A673 (cell line): ENCODE results near the gene ZBTB12. TPM values are rescaled to one million over a fixed set of nuclear protein-coding genes. Genes with fewer than 3 reads are reported as not detected.

Source experiments
- BruUV-seq: library from RNA; stranded (reverse); fragments of 400-500 nt; replicated peaks from 2 replicates; lab custom pipeline; 2021; lab: Mats Ljungman, UMichigan
- CTCF ChIA-PET: fragments of 300-600 bp; sonication (Branson Sonifier 250); formaldehyde crosslinking; loops from one replicate; lab custom pipeline; 2022; ENCODE audit warnings: antibody characterized with exemption; lab: Charles Lee
- POLR2A ChIA-PET: fragments of 300-600 bp; sonication (Branson Sonifier 250); formaldehyde crosslinking; loops from one replicate; lab custom pipeline; 2022; ENCODE audit warnings: antibody characterized with exemption; ENCODE audit not compliant: low non-redundant PET; lab: Charles Lee
- DNase-seq: peaks from one replicate; pipeline ENCODE4 v3.0.0-alpha.2; 2015; ENCODE audit warnings: low spot score
- H3K27ac ChIP-seq: fragments of 200-600 bp; sonication (generic); 2 replicates; pipeline ENCODE4 v1.5.1; 2016; ENCODE audit warnings: mixed run types, low read depth, mild to moderate bottlenecking, mixed read lengths, antibody characterized with exemption, low read length; ENCODE audit not compliant: poor library complexity, severe bottlenecking
- H3K27me3 ChIP-seq: fragments of 200-600 bp; sonication (generic); replicated peaks from 2 replicates; pipeline ENCODE4 v1.6.1; 2017; ENCODE audit warnings: mixed run types, low read depth, mild to moderate bottlenecking, mixed read lengths, antibody characterized with exemption, low read length; ENCODE audit not compliant: insufficient read depth, poor library complexity
- H3K36me3 ChIP-seq: fragments of 200-600 bp; sonication (generic); 2 replicates; pipeline ENCODE4 v1.6.1; 2016; ENCODE audit warnings: mixed run types, mild to moderate bottlenecking, mixed read lengths, antibody characterized with exemption, low read length; ENCODE audit not compliant: insufficient read depth, poor library complexity, severe bottlenecking
- H3K4me1 ChIP-seq: fragments of 200-600 bp; sonication (generic); 2 replicates; pipeline ENCODE4 v1.6.1; 2017; ENCODE audit warnings: mixed run types, mild to moderate bottlenecking, mixed read lengths, antibody characterized with exemption, low read length; ENCODE audit not compliant: insufficient read depth, poor library complexity, severe bottlenecking
- H3K4me3 ChIP-seq: fragments of 200-600 bp; sonication (generic); 2 replicates; pipeline ENCODE4 v1.5.1; 2016; ENCODE audit warnings: low read depth, mixed run types, mild to moderate bottlenecking, mixed read lengths, low read length; ENCODE audit not compliant: poor library complexity, severe bottlenecking
- H3K9me3 ChIP-seq: fragments of 200-600 bp; sonication (generic); 2 replicates; pipeline ENCODE4 v1.6.1; 2016; ENCODE audit warnings: mixed run types, low read depth, mild to moderate bottlenecking, mixed read lengths, antibody characterized with exemption, low read length; ENCODE audit not compliant: poor library complexity, severe bottlenecking
- EZH2 ChIP-seq: fragments of 200-600 bp; sonication (generic); IDR thresholded peaks from 2 replicates; pipeline ENCODE4 v1.6.1; 2017; ENCODE audit warnings: borderline replicate concordance, low read depth, mild to moderate bottlenecking, mixed read lengths, antibody characterized with exemption, low read length; ENCODE audit not compliant: poor library complexity, severe bottlenecking
- intact Hi-C: fragments of 100-400 bp; cut with micrococcal nuclease; formaldehyde crosslinking; loops from one replicate; pipeline ENCODE4 v1.10.0; 2022; ENCODE audit not compliant: unreplicated experiment
- total RNA-seq: library from RNA; stranded (reverse); gene quantifications from 2 replicates; pipeline ENCODE4 v1.2.3, GENCODE V29; 2021
- TF ChIP-seq, protein P1 (sequence below): fragments of 300-800, 200-600 bp; sonication (generic); conservative IDR thresholded peaks from 2 replicates; pipeline ENCODE4 v1.5.1; 2017; ENCODE audit warnings: low read depth, mild to moderate bottlenecking, antibody characterized with exemption, low read length, moderate library complexity, mixed read lengths

The ZBTB12 gene
- total RNA-seq, 1 experiment from 2014 or later: 21.3 TPM

- Histone ChIP-seq H3K4me1 (no peaks in the 10 kb centered on the region), H3K9me3 (no peaks in the 10 kb centered on the region), H3K36me3 (no peaks in the 10 kb centered on the region), H3K27me3 (no peaks in the 10 kb centered on the region), H3K4me3 (no peak within 1 kb of the TSS), H3K27ac (no peak within 1 kb of the TSS)
- intact Hi-C loops: no loop called here
- TF ChIP-seq EZH2: no peak
- TF ChIP-seq, protein P1, sequence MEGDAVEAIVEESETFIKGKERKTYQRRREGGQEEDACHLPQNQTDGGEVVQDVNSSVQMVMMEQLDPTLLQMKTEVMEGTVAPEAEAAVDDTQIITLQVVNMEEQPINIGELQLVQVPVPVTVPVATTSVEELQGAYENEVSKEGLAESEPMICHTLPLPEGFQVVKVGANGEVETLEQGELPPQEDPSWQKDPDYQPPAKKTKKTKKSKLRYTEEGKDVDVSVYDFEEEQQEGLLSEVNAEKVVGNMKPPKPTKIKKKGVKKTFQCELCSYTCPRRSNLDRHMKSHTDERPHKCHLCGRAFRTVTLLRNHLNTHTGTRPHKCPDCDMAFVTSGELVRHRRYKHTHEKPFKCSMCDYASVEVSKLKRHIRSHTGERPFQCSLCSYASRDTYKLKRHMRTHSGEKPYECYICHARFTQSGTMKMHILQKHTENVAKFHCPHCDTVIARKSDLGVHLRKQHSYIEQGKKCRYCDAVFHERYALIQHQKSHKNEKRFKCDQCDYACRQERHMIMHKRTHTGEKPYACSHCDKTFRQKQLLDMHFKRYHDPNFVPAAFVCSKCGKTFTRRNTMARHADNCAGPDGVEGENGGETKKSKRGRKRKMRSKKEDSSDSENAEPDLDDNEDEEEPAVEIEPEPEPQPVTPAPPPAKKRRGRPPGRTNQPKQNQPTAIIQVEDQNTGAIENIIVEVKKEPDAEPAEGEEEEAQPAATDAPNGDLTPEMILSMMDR: no peak
- no TSS peak for BruUV-seq
- ChIA-PET POLR2A (no interaction called here), CTCF (no interaction called here)
- no peak for DNase-seq
Measured at GRCh38 chr6:31927242-31927862, 25.5 kb upstream of the ZBTB12 start, which contains the start of gene C2. C2 (plus strand) TSS chr6:31927717; CDS start chr6:31927753, 36 bp downstream.

- no peaks in the 10 kb centered on the region for H3K9me3 ChIP-seq
- H3K27ac ChIP-seq: no peak overlapping the region
- ChIA-PET CTCF (interaction anchor here (0.7 kb wide), 1 partner anchor 115 kb away, joined by 3 read pairs; no protein-coding TSS in a partner anchor), POLR2A (no interaction called here)
- H3K4me1 ChIP-seq: no peaks in the 10 kb centered on the region
- no peaks in the 10 kb centered on the region for H3K36me3 ChIP-seq
- no peaks in the 10 kb centered on the region for H3K27me3 ChIP-seq
- TF ChIP-seq, protein P1: peak; percentile 35; the same call in 1 of the 2 replicates
- TF ChIP-seq EZH2: no peak
- no TSS peak for BruUV-seq
- intact Hi-C loops: no loop called here
- no peak for DNase-seq
- no peak overlapping the region for H3K4me3 ChIP-seq
Measured at GRCh38 chr6:31922942-31923341, 21.1 kb upstream of the ZBTB12 start.

GRCh38 chr6:31920811-31921210, 18.9 kb upstream of the ZBTB12 start:
- no peak overlapping the region for H3K27ac ChIP-seq
- BruUV-seq: no TSS peak
- DNase-seq: no peak
- no peak for TF ChIP-seq EZH2
- TF ChIP-seq, protein P1: no peak
- H3K4me1 ChIP-seq: no peaks in the 10 kb centered on the region
- H3K9me3 ChIP-seq: no peaks in the 10 kb centered on the region
- H3K4me3 ChIP-seq: no peak overlapping the region
- intact Hi-C loops: no loop called here
- POLR2A ChIA-PET: interaction anchor here (0.6 kb wide), 1 partner anchor 15 kb away, joined by 3 read pairs; no protein-coding TSS in a partner anchor
- H3K27me3 ChIP-seq: no peaks in the 10 kb centered on the region
- CTCF ChIA-PET: no interaction called here
- no peaks in the 10 kb centered on the region for H3K36me3 ChIP-seq
